HG03565 (cell line): ENCODE data around the gene SNX27.
"Not testable (repeated sequence)": the region's sequence is repeated elsewhere in the genome, so short reads cannot be mapped to it uniquely, and the experiment has no call there.

ENCODE experiments used
- ATAC-seq: cut with Tn5 transposase; IDR thresholded peaks from one replicate; pipeline ENCODE4 v1.9.1; 2021; ENCODE audit warnings: mild to moderate bottlenecking, moderate library complexity; ENCODE audit not compliant: unreplicated experiment

SNX27 gene

GRCh38 chr1:151638074-151638775 is 26.4 kb downstream of the SNX27 start:
- no peak for ATAC-seq

DNA sequence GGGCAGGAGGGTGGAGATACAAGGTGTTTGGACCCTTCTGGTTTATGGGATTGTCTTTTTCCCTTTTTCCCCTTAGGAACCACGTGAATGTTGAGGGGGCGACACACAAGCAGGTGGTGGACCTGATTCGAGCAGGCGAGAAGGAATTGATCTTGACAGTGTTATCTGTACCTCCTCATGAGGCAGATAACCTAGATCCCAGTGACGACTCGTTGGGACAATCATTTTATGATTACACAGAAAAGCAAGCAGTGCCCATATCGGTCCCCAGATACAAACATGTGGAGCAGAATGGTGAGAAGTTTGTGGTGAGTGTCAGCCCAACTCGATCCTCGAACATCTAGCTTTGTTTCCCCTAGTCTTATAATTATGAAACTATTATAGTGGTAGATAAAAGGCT is 27.0 kb downstream of the SNX27 start:
- no peak for ATAC-seq

DNA sequence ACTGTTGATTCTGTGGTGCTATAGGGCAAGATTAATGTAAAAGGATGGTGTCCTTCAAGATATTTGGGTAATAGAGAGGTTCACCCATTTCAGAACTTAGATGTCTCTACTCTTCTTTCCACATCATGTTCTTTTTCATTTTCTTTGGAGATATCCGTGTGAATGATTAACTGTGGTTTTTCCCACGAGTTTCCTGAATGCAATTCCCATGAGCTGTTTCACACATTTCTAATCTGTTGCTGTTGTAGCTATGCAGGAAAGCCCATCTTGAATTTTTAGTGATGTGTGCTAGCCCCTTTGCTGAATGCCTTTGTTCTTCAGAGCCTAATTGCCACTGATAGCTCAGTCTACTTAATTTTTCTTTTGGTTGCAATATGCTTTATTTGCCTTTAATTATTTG is 27.6 kb downstream of the SNX27 start:
- no peak for ATAC-seq

DNA sequence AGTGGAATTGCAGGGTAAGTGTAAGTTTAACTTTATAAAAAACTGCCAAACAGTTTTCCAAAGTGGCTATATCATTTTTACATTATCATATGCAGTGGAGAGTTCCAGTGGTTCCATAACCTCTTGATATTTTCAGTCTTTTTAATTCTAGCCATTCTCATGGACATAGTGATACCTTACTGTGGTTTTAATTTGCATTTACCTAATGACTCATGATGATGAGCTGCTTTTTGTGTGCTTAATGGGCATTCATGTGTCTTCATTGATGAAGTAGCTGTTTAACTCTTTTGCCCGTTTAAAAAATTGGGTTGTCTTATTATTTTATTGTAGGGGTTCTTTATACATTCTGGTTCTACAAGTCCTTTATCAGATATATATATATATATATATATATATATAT is 29.4 kb downstream of the SNX27 start:
- ATAC-seq: no peak

- ATAC-seq: not testable (repeated sequence)
Measured at GRCh38 chr1:151643085-151643484, 31.2 kb downstream of the SNX27 start.

DNA sequence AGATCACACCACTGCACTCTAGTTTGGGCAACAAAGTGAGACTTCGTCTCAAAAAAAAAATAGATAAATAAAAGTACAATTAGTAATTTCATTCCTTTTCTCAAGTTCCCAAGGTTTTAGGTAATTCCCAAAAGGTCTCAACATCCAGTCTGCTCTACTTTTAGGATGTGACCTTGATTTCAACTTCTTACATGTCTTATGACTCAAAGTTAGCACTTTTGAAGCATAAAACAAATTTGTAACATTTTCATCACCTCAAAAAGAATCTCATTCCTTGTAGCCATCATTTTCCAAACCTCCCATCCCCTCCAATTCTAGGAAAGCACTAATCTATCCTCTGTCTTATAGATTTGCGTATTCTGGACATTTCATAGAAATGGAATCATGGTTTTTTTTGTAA is 32.2 kb downstream of the SNX27 start:
- no peak for ATAC-seq

DNA sequence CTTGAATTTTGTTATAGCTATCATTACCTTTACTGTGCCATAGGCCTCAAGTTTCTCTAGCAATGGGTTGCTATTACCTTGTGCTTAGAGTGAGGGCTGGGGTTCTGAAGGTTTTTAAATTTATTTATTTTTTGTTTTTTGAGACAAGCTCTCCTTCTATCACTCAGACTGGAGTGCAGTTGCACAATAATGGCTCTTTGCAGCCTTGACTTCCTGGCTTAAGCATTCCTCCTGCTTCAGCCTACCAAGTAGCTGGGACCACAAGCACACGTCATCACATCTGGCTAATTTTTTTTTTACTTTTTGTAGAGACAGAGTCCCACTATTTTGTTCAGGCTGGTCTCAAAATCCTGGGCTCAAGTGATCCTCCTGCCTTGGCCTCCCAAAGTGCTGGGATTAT is 41.5 kb downstream of the SNX27 start:
- ATAC-seq: no peak

GRCh38 chr1:151655371-151655770 is 43.5 kb downstream of the SNX27 start:
- no peak for ATAC-seq

GRCh38 chr1:151661751-151662150 is 49.9 kb downstream of the SNX27 start:
- no peak for ATAC-seq

GRCh38 chr1:151668090-151668489 is 56.2 kb downstream of the SNX27 start:
- ATAC-seq: no peak

- ATAC-seq: not testable (repeated sequence)
Measured at GRCh38 chr1:151670036-151670675, 58.3 kb downstream of the SNX27 start.

GRCh38 chr1:151673407-151673806 is 61.6 kb downstream of the SNX27 start:
- ATAC-seq: no peak

DNA sequence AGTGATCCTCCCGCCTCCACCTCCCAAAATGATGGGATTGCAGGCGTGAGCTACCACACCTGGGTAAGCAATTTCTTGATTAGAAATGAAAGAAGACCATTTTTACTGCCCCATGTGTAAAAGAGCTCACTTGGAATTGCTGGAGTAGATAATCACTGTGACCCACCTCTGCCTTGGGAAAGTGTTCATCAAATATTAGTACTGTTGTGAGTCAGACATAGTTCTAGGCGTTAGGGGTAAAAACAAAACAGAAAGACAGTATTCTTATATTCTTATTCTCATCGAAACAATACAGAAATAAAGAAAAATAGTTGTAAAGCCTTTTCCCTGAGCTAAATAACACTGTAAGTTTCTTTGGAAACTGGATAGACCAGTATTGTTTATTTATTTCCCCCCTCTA is 68.5 kb downstream of the SNX27 start:
- ATAC-seq: no peak

- ATAC-seq: no peak
Measured at GRCh38 chr1:151680826-151681225, 69.0 kb downstream of the SNX27 start.

GRCh38 chr1:151681923-151682322 is 70.1 kb downstream of the SNX27 start:
- ATAC-seq: no peak

GRCh38 chr1:151682901-151683300 is 71.1 kb downstream of the SNX27 start:
- not testable (repeated sequence) for ATAC-seq

- ATAC-seq: no peak
Measured at GRCh38 chr1:151684128-151684527, 72.3 kb downstream of the SNX27 start.

GRCh38 chr1:151686561-151686960 is 74.7 kb downstream of the SNX27 start:
- ATAC-seq: no peak

- ATAC-seq: no peak
Measured at GRCh38 chr1:151689494-151689893, 77.6 kb downstream of the SNX27 start.

- no peak for ATAC-seq
Measured at GRCh38 chr1:151692226-151692625, 80.4 kb downstream of the SNX27 start.

- ATAC-seq: no peak
Measured at GRCh38 chr1:151693057-151693651, 81.3 kb downstream of the SNX27 start.

GRCh38 chr1:151701515-151701914 is 89.7 kb downstream of the SNX27 start:
- ATAC-seq: no peak
